HFF-Myc (cell line): ENCODE measurements around the gene DRD1.

Source experiments
- DNase-seq: peaks from one replicate; pipeline ENCODE4 v3.0.0-alpha.2; 2011; ENCODE audit warnings: low read depth; ENCODE audit errors: extremely low read depth
- H3K4me3 ChIP-seq: replicated peaks from 2 replicates; pipeline ENCODE4 v1.5.1; 2011; ENCODE audit warnings: low read depth, mild to moderate bottlenecking, control low read depth, low read length
- CTCF ChIP-seq: IDR thresholded peaks from 2 replicates; pipeline ENCODE4 v1.5.1; 2012; ENCODE audit warnings: mild to moderate bottlenecking, low read depth, low read length, control low read depth; ENCODE audit errors: missing control alignments

DRD1 gene

GRCh38 chr5:175478008-175478383, 34.0 kb upstream of the DRD1 start:
- DNase-seq: no peak
- no peak for TF ChIP-seq CTCF
- H3K4me3 ChIP-seq: peak overlapping the region; percentile 74

GRCh38 chr5:175477440-175477839, 33.5 kb upstream of the DRD1 start:
- no peak overlapping the region for H3K4me3 ChIP-seq
- no peak for DNase-seq
- TF ChIP-seq CTCF: no peak

- TF ChIP-seq CTCF: no peak
- DNase-seq: no peak
- H3K4me3 ChIP-seq: no peak overlapping the region
These were observed 31.3 kb upstream of the DRD1 start for GRCh38 chr5:175475248-175475647.

- DNase-seq: no peak
- H3K4me3 ChIP-seq: no peak overlapping the region
- no peak for TF ChIP-seq CTCF
These were observed 28.4 kb upstream of the DRD1 start for GRCh38 chr5:175472378-175472777.

- no peak for TF ChIP-seq CTCF
- DNase-seq: no peak
- H3K4me3 ChIP-seq: no peak overlapping the region
These were observed 27.6 kb upstream of the DRD1 start for GRCh38 chr5:175471628-175472027.

- H3K4me3 ChIP-seq: no peak overlapping the region
- no peak for DNase-seq
- no peak for TF ChIP-seq CTCF
These were observed 27.2 kb upstream of the DRD1 start for GRCh38 chr5:175471196-175471595.

- no peak overlapping the region for H3K4me3 ChIP-seq
- DNase-seq: no peak
- TF ChIP-seq CTCF: no peak
These were observed 26.8 kb upstream of the DRD1 start for GRCh38 chr5:175470781-175471180.
